K562 (cell line): ENCODE measurements around the gene PHF19. TPM values are rescaled to one million over a fixed set of nuclear protein-coding genes. Genes with fewer than 3 reads are reported as not detected.

Experiments used
- ATAC-seq: fragments of 200-7000 bp; cut with Tn5 transposase; 3 replicates; pipeline ENCODE4 v1.9.1; 2020; ENCODE audit warnings: moderate library complexity
- BruUV-seq: library from RNA; stranded (reverse); fragments of 400-500 nt; replicated peaks from 2 replicates; lab custom pipeline; 2021; lab: Mats Ljungman, UMichigan
- CTCF ChIA-PET: fragments of 300-600 bp; formaldehyde crosslinking; extraction: SDS; loops from one replicate; lab custom pipeline; 2021; ENCODE audit warnings: low intra/inter-chr PET ratio; lab: Yijun Ruan, JAX
- POLR2A ChIA-PET: fragments of 300-600, 350-650 bp; sonication (Branson Sonifier 250); formaldehyde crosslinking; extraction: SDS; loops from one replicate; lab custom pipeline; 2021; ENCODE audit warnings: antibody characterized with exemption, inconsistent platforms; lab: Yijun Ruan, JAX
- DNase-seq, 4 experiments: peaks; one replicate each; pipeline versions ENCODE4 v3.0.0 to v3.0.0-alpha.2; 2011 to 2018; ENCODE audit warnings: low spot score in 3 of 4, mixed read lengths in 3 of 4; ENCODE audit errors: extremely low read depth in 1 of 4
- FAIRE-seq: peaks from 2 replicates; lab custom pipeline; 2011; peaks lifted over from hg19 to GRCh38; lab: Jason Lieb, UNC
- H2AFZ ChIP-seq: 2 replicates; pipeline ENCODE4 v1.6.0; 2011; ENCODE audit warnings: low read depth, low read length, control low read depth, inconsistent platforms
- H3K27ac ChIP-seq: fragments of 200-600 bp; 3 replicates; pipeline ENCODE4 v1.8.0; 2011; ENCODE audit warnings: low read depth, mild to moderate bottlenecking, control low read depth, inconsistent platforms, low read length, moderate library complexity, mixed read lengths; ENCODE audit errors: extremely low read depth
- H3K27me3 ChIP-seq, 2 experiments: fragments of 300-600 bp in 1 of 2; 2 replicates in 1 of 2; 3 replicates in 1 of 2; pipeline versions ENCODE4 v1.6.0 to v1.8.0; 2011; ENCODE audit warnings: inconsistent platforms in 2 of 2, low read length in 2 of 2, mild to moderate bottlenecking in 1 of 2, mixed read lengths in 1 of 2, moderate library complexity in 1 of 2; ENCODE audit not compliant: control insufficient read depth in 2 of 2, insufficient read depth in 2 of 2
- H3K36me3 ChIP-seq: fragments of 300-600 bp; 3 replicates; pipeline ENCODE4 v1.8.0; 2011; ENCODE audit warnings: mild to moderate bottlenecking, low read length, inconsistent platforms; ENCODE audit not compliant: control insufficient read depth, insufficient read depth
- H3K4me1 ChIP-seq, 2 experiments: fragments of 200-600 bp in 1 of 2; replicated peaks in 1 of 2; 2 replicates in 1 of 2; 3 replicates in 1 of 2; pipeline versions ENCODE4 v1.5.1 to v1.8.0; 2011; ENCODE audit warnings: inconsistent platforms in 2 of 2, low read length in 2 of 2, mild to moderate bottlenecking in 1 of 2, mixed read lengths in 1 of 2, moderate library complexity in 1 of 2; ENCODE audit not compliant: control insufficient read depth in 2 of 2, insufficient read depth in 2 of 2
- H3K4me2 ChIP-seq: 2 replicates; pipeline ENCODE4 v1.6.1; 2011; ENCODE audit warnings: low read length, control low read depth, inconsistent platforms, mixed read lengths; ENCODE audit not compliant: insufficient read depth
- H3K4me3 ChIP-seq: fragments of 200-600 bp; sonication (generic), shearing (Covaris generic); 2 replicates; pipeline ENCODE4 v1.5.1; 2016; ENCODE audit warnings: control low read depth, inconsistent platforms
- H3K79me2 ChIP-seq: fragments of 200-600 bp; 3 replicates; pipeline ENCODE4 v1.8.0; 2011; ENCODE audit warnings: low read length, inconsistent platforms; ENCODE audit not compliant: control insufficient read depth, insufficient read depth
- H3K9ac ChIP-seq, 2 experiments: 2 replicates each; pipeline versions ENCODE4 v1.6.0 to v1.6.1; 2011; ENCODE audit warnings: low read depth in 2 of 2, low read length in 2 of 2, control low read depth in 1 of 2, inconsistent platforms in 1 of 2, mild to moderate bottlenecking in 1 of 2, mixed read lengths in 1 of 2; ENCODE audit not compliant: insufficient read depth in 1 of 2
- H3K9me1 ChIP-seq: one replicate; pipeline ENCODE4 v1.6.0; 2011; ENCODE audit warnings: inconsistent platforms, mild to moderate bottlenecking, low read length, moderate library complexity; ENCODE audit not compliant: control insufficient read depth, insufficient read depth
- H3K9me3 ChIP-seq: replicated peaks from 2 replicates; pipeline ENCODE4 v1.5.1; 2011; ENCODE audit warnings: low read depth, low read length, inconsistent platforms; ENCODE audit not compliant: control insufficient read depth, insufficient read depth
- H4K20me1 ChIP-seq: replicated peaks from 2 replicates; pipeline ENCODE4 v1.6.1; 2011; ENCODE audit warnings: low read length, inconsistent platforms, mixed read lengths; ENCODE audit not compliant: control insufficient read depth, insufficient read depth
- CBX3 ChIP-seq, 2 experiments: IDR thresholded peaks; 1 replicate in 1 of 2; 2 replicates in 1 of 2; pipeline ENCODE4 v1.6.1; 2012; ENCODE audit warnings: inconsistent platforms in 2 of 2, low read length in 2 of 2, borderline replicate concordance in 1 of 2, control low read depth in 1 of 2
- CTCF ChIP-seq, 3 experiments: IDR thresholded peaks in 2 of 3; conservative IDR thresholded peaks in 1 of 3; 2 replicates each; pipeline ENCODE4 v1.5.1; 2011 to 2012; ENCODE audit warnings: low read length in 3 of 3, mild to moderate bottlenecking in 3 of 3, control low read depth in 2 of 3, improper control_type of control experiment in 1 of 3, inconsistent platforms in 1 of 3, low read depth in 1 of 3, mixed read lengths in 1 of 3, moderate library complexity in 1 of 3; ENCODE audit not compliant: insufficient read depth in 2 of 3
- SMAD2 ChIP-seq: fragments of 150-350 bp; IDR thresholded peaks from 2 replicates; pipeline ENCODE4 v1.6.1; 2014; ENCODE audit warnings: low read depth, mild to moderate bottlenecking, low read length
- YY1 ChIP-seq, 3 experiments: IDR thresholded peaks; 2 replicates each; pipeline ENCODE4 v1.6.1; 2011; ENCODE audit warnings: low read length in 2 of 3, mild to moderate bottlenecking in 2 of 3, moderate library complexity in 2 of 3, borderline replicate concordance in 1 of 3, control low read depth in 1 of 3, low read depth in 1 of 3; ENCODE audit not compliant: insufficient read depth in 3 of 3, insufficient replicate concordance in 2 of 3, control insufficient read depth in 1 of 3, insufficient read length in 1 of 3; ENCODE audit errors: extremely low read depth in 1 of 3
- ZBTB49 ChIP-seq: sonication (generic); formaldehyde crosslinking; IDR thresholded peaks from 2 replicates; pipeline ENCODE4 v1.8.0; 2022; ENCODE audit warnings: missing genetic modification reagents, mild to moderate bottlenecking, borderline replicate concordance
- ZC3H4 ChIP-seq: sonication (generic); formaldehyde crosslinking; IDR thresholded peaks from 2 replicates; pipeline ENCODE4 v1.9.0; 2021; ENCODE audit warnings: missing genetic modification reagents, borderline replicate concordance
- ZNF274 ChIP-seq: IDR thresholded peaks from 2 replicates; pipeline ENCODE4 v1.6.1; 2011; ENCODE audit warnings: low read depth, mild to moderate bottlenecking, low read length, moderate library complexity, borderline replicate concordance
- WGBS: fragments of 100-300 bp; shearing (Covaris generic); methylation state at CpG from one replicate; pipeline ENCODE4 v1.1.6; 2016; ENCODE audit warnings: low coverage, mixed read lengths; ENCODE audit not compliant: insufficient coverage; ENCODE audit errors: missing lambda C conversion rate; 5-methylcytosine and 5-hydroxymethylcytosine counted together
- in situ Hi-C: fragments of 300-500 bp; cut with MboI; formaldehyde crosslinking; loops from 4 replicates; pipeline ENCODE4 v1.15.0; 2018; ENCODE audit warnings: inconsistent platforms, mixed read lengths
- intact Hi-C: fragments of 100-400 bp; cut with micrococcal nuclease; formaldehyde crosslinking; loops from 2 replicates; pipeline ENCODE4 v1.14.2; 2022
- polyA plus RNA-seq, 8 experiments: library from polyadenylated mRNA; depleted of rRNA in 4 of 8; stranded (reverse) in 5 of 8; unstranded in 3 of 8; fragments of >200 nt; fragmentation: Nextera tagmentation in 2 of 8; fragmentation: Illumina TruSeq in 1 of 8; extraction: Ambion mirVana in 2 of 8; extraction: Trizol in 1 of 8; gene quantifications; 2 replicates each; pipeline versions ENCODE4 v1.2.1 to v1.2.3, GENCODE V29; 2011 to 2014; ENCODE audit warnings: inconsistent platforms in 1 of 8, missing spikeins in 1 of 8
- total RNA-seq, 7 experiments: library from RNA; depleted of rRNA in 6 of 7; stranded (reverse); fragments of >200 nt in 6 of 7; fragmentation: Illumina TruSeq in 2 of 7; extraction: Trizol in 2 of 7; gene quantifications; 2 replicates each; pipeline versions ENCODE4 v1.2.1 to v1.2.3, GENCODE V29; 2011 to 2021; ENCODE audit warnings: low replicate concordance in 1 of 7

Gene PHF19
- total and polyA plus RNA-seq, 9 of the 15 experiments (the other 6 are each of a cell fraction or from before 2014, with no cell fraction given): 95.8 to 403 (median 255) TPM

- no peak for TF ChIP-seq ZC3H4 (CRISPR knock-in tag)
- TF ChIP-seq CBX3 (IDR thresholded peaks at IDR 0.05; ENCODE audit: borderline replicate concordance in 1 of 2, low read length in 2 of 2): no peak
- TF ChIP-seq SMAD2: no peak
- no peak for TF ChIP-seq YY1 (IDR thresholded peaks at IDR 0.05; ENCODE audit: borderline replicate concordance in 1 of 3, control insufficient read depth in 1 of 3, extremely low read depth in 1 of 3, insufficient read depth in 3 of 3, insufficient read length in 1 of 3, insufficient replicate concordance in 2 of 3, low read depth in 1 of 3, low read length in 2 of 3)
- no peak for TF ChIP-seq ZNF274
Observed at GRCh38 chr9:120916991-120917880, 40.2 kb upstream of the PHF19 start (continued).

- Histone ChIP-seq H3K4me3 (no peak overlapping the region), H3K79me2 (no peaks in the 10 kb centered on the region), H3K4me2 (no peak overlapping the region), H4K20me1 (no peaks in the 10 kb centered on the region), H3K4me1 (peaks cover 24 to 34% of the 10 kb centered on the region in 2 experiments; a peak in 4 of 5 replicates), H3K27ac (no peak overlapping the region), H3K27me3 (no peaks in the 10 kb centered on the region), H3K9ac (no peak overlapping the region)
- 22% methylated on average over 3 of the region's 3 CpGs for WGBS
- ChIA-PET POLR2A (interaction anchor here (0.6 to 1.4 kb wide), 2 partner anchors 9 to 13 kb away, joined by 3 to 4 read pairs; no protein-coding TSS in a partner anchor), CTCF (interaction anchor here (1.2 kb wide), 1 partner anchor 20 kb away, joined by 3 read pairs; no protein-coding TSS in a partner anchor)
- in situ Hi-C loops: no loop called here
- no peak for FAIRE-seq
- BruUV-seq: no TSS peak
- peak in 1 of 3 experiments; percentile 6; a peak in 1 of 6 replicates for TF ChIP-seq CTCF (IDR thresholded peaks at IDR 0.05 in 2 of 3, conservative IDR thresholded peaks at IDR 0.05 in 1 of 3; ENCODE audit: insufficient read depth in 2 of 3, low read depth in 1 of 3, low read length in 3 of 3)
- no peak for TF ChIP-seq ZBTB49 (CRISPR knock-in tag)
- TF ChIP-seq, all 486 proteins: peak for 1
- intact Hi-C loops: no loop called here
- Histone ChIP-seq H3K9me3 (no peaks in the 10 kb centered on the region), H3K9me1 (no peaks in the 10 kb centered on the region), H2AFZ (peak overlapping the region; percentile 56; the same call in 1 of the 2 replicates), H3K36me3 (no peaks in the 10 kb centered on the region)
- DNase-seq (no peak), ATAC-seq (no peak)
Observed at GRCh38 chr9:120916588-120916987, 39.6 kb upstream of the PHF19 start.
